ENCODE results near the gene RHD. TPM values are rescaled to one million over a fixed set of nuclear protein-coding genes. Genes with fewer than 3 reads are reported as not detected.
"Not testable (repeated sequence)": the region's sequence is repeated elsewhere in the genome, so short reads cannot be mapped to it uniquely, and the experiment has no call there.

The RHD gene
- polyA plus RNA-seq, 1 of the 3 experiments (the other 2 are of a cell fraction) = not detected

DNA sequence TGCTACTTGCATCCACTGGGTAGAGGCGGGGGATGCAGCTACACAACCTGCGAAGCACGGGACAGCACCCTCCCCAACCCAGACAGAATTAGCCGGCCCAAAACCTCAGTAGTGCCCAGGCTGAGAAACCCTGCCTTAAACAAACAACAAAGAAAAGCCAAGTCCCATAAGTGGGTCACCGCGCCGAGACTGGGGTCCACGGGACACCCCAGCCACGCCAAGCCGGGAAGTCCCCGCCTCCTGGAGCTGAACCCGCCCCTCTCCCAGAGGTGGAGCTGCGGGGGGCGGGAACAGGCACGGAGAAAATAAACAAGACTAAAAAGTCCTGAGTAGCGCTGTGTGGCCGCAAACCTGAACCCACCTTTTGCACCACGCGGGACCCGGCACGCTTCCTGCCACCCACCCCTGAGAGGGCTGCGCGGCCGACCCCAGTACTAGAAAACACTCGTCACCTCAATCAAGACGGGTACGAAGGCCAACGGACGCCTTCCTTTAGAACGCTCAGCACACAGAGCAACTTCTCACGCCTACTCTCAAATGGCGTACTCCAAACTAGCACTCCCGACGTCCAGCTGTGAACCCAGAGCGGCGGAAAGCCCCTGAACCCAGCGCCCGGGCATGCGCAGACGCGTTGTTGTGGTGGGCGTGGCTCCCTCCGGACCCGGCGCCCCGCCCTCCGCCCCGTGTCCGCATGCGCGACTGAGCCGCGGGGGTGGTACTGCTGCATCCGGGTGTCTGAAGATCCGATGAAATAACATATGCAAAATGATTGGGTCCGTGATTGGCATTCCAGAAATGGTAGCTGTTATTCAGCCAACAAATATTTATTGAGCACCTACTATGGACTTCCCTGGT is 4.8 kb upstream of the RHD start:
- 0 out of 2 replicates have a peak, but pooled peaks have one; percentile 45 for TF ChIP-seq NRF1 (IDR thresholded peaks at IDR 0.05; ENCODE audit: low read depth, low read length)
- TF ChIP-seq, protein P1, sequence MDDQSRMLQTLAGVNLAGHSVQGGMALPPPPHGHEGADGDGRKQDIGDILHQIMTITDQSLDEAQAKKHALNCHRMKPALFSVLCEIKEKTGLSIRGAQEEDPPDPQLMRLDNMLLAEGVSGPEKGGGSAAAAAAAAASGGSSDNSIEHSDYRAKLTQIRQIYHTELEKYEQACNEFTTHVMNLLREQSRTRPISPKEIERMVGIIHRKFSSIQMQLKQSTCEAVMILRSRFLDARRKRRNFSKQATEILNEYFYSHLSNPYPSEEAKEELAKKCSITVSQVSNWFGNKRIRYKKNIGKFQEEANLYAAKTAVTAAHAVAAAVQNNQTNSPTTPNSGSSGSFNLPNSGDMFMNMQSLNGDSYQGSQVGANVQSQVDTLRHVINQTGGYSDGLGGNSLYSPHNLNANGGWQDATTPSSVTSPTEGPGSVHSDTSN (IDR thresholded peaks at IDR 0.05) = peak; percentile 19; the same call in 1 of the 2 replicates
- H3K4me2 ChIP-seq; H3K36me3 ChIP-seq (replicated peaks in 1 of 2; ENCODE audit: control insufficient read depth in 1 of 2, insufficient read depth in 2 of 2, low read length in 1 of 2); H3K4me1 ChIP-seq (ENCODE audit: control insufficient read depth in 1 of 2, insufficient read depth in 2 of 2, low read depth in 1 of 2, low read length in 1 of 2); H3F3A ChIP-seq (replicated peaks; ENCODE audit: insufficient read depth); H3K27me3 ChIP-seq (ENCODE audit: insufficient read depth); POLR2A ChIA-PET; H4K20me1 ChIP-seq (ENCODE audit: insufficient read depth); CTCF ChIA-PET; H3K9me3 ChIP-seq; H3K9me2 ChIP-seq: not testable (repeated sequence)
- Histone ChIP-seq H3K4me3 (ENCODE audit: low read depth in 2 of 2, low read length in 1 of 2) (peak overlapping the region in 1 of 2 experiments; percentile 48; a peak in 3 of 4 replicates), H3K9ac (peak overlapping the region; percentile 36; the same call in 1 of the 2 replicates), H2AFZ (ENCODE audit: low read depth) (peak overlapping the region; percentile 89), H3K79me2 (ENCODE audit: insufficient read depth) (peaks cover 14% of the 10 kb centered on the region), H3K27ac (ENCODE audit: low read depth in 2 of 2, low read length in 1 of 2) (peak overlapping the region in 1 of 2 experiments; percentile 43; a peak in 3 of 4 replicates)
- DNase-seq = peak; percentile 39
- WGBS (ENCODE audit: low lambda C conversion rate) = 0% methylated on average over 8 of the region's 56 CpGs

DNA sequence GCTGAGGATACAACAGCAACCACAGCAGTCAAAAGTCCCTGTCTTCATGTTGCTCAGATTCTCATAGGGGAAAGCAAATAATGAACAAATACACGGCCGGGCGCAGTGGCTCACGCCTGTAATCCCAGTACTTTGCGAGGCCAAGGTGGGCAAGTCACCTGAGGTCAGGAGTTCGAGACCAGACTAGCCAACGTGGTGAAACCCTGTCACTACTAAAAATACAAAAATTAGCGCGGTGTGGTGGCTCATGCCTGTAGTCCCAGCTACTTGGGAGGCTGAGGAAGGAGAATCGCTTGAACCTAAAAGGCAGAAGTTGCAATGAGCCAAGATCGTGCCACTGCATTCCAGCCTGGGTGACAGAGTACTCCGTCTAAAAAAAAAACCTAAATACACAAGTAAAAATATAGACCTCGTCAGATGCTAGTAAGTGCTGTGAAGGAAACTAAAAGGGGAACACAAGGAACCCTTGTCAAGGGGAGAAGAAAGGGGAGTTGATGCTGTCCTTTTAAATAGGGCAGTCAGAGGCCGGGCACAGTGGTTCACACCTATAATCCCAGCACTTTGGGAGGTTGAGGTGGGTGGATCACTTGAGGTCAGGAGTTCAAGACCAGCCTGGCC is 4.1 kb upstream of the RHD start:
- H3K4me1 ChIP-seq (ENCODE audit: control insufficient read depth in 1 of 2, insufficient read depth in 2 of 2, low read depth in 1 of 2, low read length in 1 of 2); H3K9me2 ChIP-seq; H3K9ac ChIP-seq; H3K36me3 ChIP-seq (replicated peaks in 1 of 2; ENCODE audit: control insufficient read depth in 1 of 2, insufficient read depth in 2 of 2, low read length in 1 of 2); H4K20me1 ChIP-seq (ENCODE audit: insufficient read depth); H3F3A ChIP-seq (replicated peaks; ENCODE audit: insufficient read depth); H3K4me2 ChIP-seq; CTCF ChIA-PET; H3K79me2 ChIP-seq (ENCODE audit: insufficient read depth); POLR2A ChIA-PET; H3K9me3 ChIP-seq; H3K27me3 ChIP-seq (ENCODE audit: insufficient read depth); DNase-seq: not testable (repeated sequence)
- 59% methylated on average over 13 of the region's 14 CpGs for WGBS (ENCODE audit: low lambda C conversion rate)
- H3K4me3 ChIP-seq (ENCODE audit: low read depth in 2 of 2, low read length in 1 of 2) = peak overlapping the region in 1 of 2 experiments; percentile 48; a peak in 3 of 4 replicates
- H2AFZ ChIP-seq (ENCODE audit: low read depth) = peak overlapping the region; percentile 89
- peak overlapping the region in 1 of 2 experiments; percentile 43; a peak in 2 of 4 replicates for H3K27ac ChIP-seq (ENCODE audit: low read depth in 2 of 2, low read length in 1 of 2)

DNA sequence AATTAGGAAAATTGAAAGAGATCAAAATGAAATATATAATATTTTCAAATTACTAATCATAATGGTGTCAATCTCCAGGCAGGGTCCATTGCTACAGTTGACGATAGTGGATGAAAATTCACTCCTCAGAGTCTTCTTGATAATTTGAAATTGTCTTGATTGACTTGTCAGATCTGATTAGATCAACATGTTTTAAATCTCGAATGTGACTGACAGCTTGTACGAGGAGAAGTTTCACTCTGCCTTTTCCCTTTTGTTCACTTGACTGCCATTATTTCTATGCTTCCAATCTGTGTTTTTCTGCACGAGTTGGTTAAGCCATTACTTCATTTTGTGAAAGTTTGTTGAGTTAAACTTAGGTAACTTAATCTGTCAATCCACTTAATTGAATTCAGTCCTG is 3.3 kb downstream of the RHD start:
- H3K27ac ChIP-seq (ENCODE audit: low read depth in 2 of 2, low read length in 1 of 2); DNase-seq; H3K36me3 ChIP-seq (replicated peaks in 1 of 2; ENCODE audit: control insufficient read depth in 1 of 2, insufficient read depth in 2 of 2, low read length in 1 of 2); H4K20me1 ChIP-seq (ENCODE audit: insufficient read depth); H3K9ac ChIP-seq; H3K27me3 ChIP-seq (ENCODE audit: insufficient read depth); H3F3A ChIP-seq (replicated peaks; ENCODE audit: insufficient read depth); H3K4me1 ChIP-seq (ENCODE audit: control insufficient read depth in 1 of 2, insufficient read depth in 2 of 2, low read depth in 1 of 2, low read length in 1 of 2); H3K9me3 ChIP-seq; H3K4me3 ChIP-seq (ENCODE audit: low read depth in 2 of 2, low read length in 1 of 2); H3K4me2 ChIP-seq; H2AFZ ChIP-seq (ENCODE audit: low read depth); H3K9me2 ChIP-seq; POLR2A ChIA-PET; CTCF ChIA-PET; H3K79me2 ChIP-seq (ENCODE audit: insufficient read depth): not testable (repeated sequence)
- 53% methylated on average over 4 of the region's 4 CpGs for WGBS (ENCODE audit: low lambda C conversion rate)

DNA sequence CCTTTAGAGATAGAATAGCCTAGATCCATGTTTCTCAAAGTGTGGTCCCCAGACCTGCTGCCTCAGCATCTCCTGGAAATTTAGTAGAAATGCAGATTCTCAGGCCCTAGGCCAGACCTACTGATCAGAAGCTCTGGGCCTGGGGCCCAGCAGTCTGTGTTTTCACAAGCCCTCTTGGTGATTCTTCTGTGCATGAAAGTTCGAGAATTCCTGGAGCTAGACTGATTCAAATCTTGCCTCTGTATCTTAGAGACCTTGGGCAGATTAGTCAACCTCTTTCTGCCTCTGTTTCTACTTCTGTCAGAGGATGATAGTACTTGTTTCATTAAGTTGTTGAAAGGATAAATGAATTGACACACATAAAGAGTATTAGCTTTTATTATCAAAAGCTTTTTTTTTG is 5.0 kb downstream of the RHD start:
- H3K9ac ChIP-seq; H3K4me3 ChIP-seq (ENCODE audit: low read depth in 2 of 2, low read length in 1 of 2); H3K27ac ChIP-seq (ENCODE audit: low read depth in 2 of 2, low read length in 1 of 2); H3K27me3 ChIP-seq (ENCODE audit: insufficient read depth); H2AFZ ChIP-seq (ENCODE audit: low read depth); H3K9me3 ChIP-seq; H3K79me2 ChIP-seq (ENCODE audit: insufficient read depth); DNase-seq; H3K9me2 ChIP-seq; CTCF ChIA-PET; H3K4me1 ChIP-seq (ENCODE audit: control insufficient read depth in 1 of 2, insufficient read depth in 2 of 2, low read depth in 1 of 2, low read length in 1 of 2); H3F3A ChIP-seq (replicated peaks; ENCODE audit: insufficient read depth); H3K36me3 ChIP-seq (replicated peaks in 1 of 2; ENCODE audit: control insufficient read depth in 1 of 2, insufficient read depth in 2 of 2, low read length in 1 of 2); POLR2A ChIA-PET; H3K4me2 ChIP-seq; H4K20me1 ChIP-seq (ENCODE audit: insufficient read depth): not testable (repeated sequence)
- WGBS (ENCODE audit: low lambda C conversion rate) = no CpG with 5 or more reads among the region's 1 CpG

DNA sequence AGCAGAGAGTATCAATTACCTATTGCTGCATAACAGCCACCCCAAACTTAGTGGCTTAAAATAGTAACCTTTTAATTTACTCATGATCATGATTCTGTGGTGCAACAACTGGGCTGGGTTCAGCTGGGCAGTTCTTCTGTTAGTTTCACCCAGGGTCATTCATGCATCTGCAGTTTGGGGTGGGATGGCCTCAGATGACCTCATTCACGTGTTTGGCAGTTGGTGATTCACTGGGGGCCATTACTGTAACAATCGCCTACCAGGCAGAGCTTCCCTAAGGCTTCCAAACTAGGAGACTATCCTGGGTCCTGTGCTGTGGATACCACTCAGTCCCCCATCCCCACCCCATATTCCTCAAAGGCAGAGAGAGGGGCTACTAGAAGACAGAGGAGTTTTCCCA is 6.0 kb downstream of the RHD start:
- H3K27me3 ChIP-seq (ENCODE audit: insufficient read depth); H3F3A ChIP-seq (replicated peaks; ENCODE audit: insufficient read depth); H3K36me3 ChIP-seq (replicated peaks in 1 of 2; ENCODE audit: control insufficient read depth in 1 of 2, insufficient read depth in 2 of 2, low read length in 1 of 2); H3K9me2 ChIP-seq; H3K9ac ChIP-seq; H3K9me3 ChIP-seq; H3K4me3 ChIP-seq (ENCODE audit: low read depth in 2 of 2, low read length in 1 of 2); H3K27ac ChIP-seq (ENCODE audit: low read depth in 2 of 2, low read length in 1 of 2); H2AFZ ChIP-seq (ENCODE audit: low read depth); H4K20me1 ChIP-seq (ENCODE audit: insufficient read depth); H3K79me2 ChIP-seq (ENCODE audit: insufficient read depth); POLR2A ChIA-PET; CTCF ChIA-PET; H3K4me1 ChIP-seq (ENCODE audit: control insufficient read depth in 1 of 2, insufficient read depth in 2 of 2, low read depth in 1 of 2, low read length in 1 of 2); H3K4me2 ChIP-seq; DNase-seq: not testable (repeated sequence)
- WGBS (ENCODE audit: low lambda C conversion rate) = 80% methylated on average over 2 of the region's 2 CpGs

DNA sequence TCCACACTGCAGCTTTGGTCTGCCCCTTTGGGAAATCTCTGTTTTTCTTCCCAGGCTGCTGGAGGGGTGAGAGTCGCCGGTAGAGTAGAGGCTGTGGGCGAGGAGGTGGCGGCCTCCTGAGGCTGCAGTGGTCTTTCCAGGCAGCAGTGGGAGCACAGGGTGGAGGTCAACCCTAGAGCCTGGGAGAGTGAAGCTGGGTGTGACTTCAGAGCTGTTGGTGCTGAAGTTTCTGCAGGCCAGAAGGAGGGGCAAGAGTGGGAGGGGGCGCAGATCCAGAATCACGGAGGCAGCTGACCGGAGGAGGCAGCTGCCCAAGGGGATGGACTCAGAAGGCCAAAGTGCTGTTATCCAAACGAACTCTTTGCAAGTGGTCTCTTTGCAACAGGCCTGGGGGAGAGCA is 6.5 kb downstream of the RHD start:
- POLR2A ChIA-PET; H2AFZ ChIP-seq (ENCODE audit: low read depth); H3K4me2 ChIP-seq; H3K9me3 ChIP-seq; H3K4me3 ChIP-seq (ENCODE audit: low read depth in 2 of 2, low read length in 1 of 2); H3K36me3 ChIP-seq (replicated peaks in 1 of 2; ENCODE audit: control insufficient read depth in 1 of 2, insufficient read depth in 2 of 2, low read length in 1 of 2); CTCF ChIA-PET; DNase-seq; H3K79me2 ChIP-seq (ENCODE audit: insufficient read depth); H3K27me3 ChIP-seq (ENCODE audit: insufficient read depth); H3K27ac ChIP-seq (ENCODE audit: low read depth in 2 of 2, low read length in 1 of 2); H3K9ac ChIP-seq; H4K20me1 ChIP-seq (ENCODE audit: insufficient read depth); H3K4me1 ChIP-seq (ENCODE audit: control insufficient read depth in 1 of 2, insufficient read depth in 2 of 2, low read depth in 1 of 2, low read length in 1 of 2); H3F3A ChIP-seq (replicated peaks; ENCODE audit: insufficient read depth); H3K9me2 ChIP-seq: not testable (repeated sequence)
- WGBS (ENCODE audit: low lambda C conversion rate) = no CpG with 5 or more reads among the region's 8 CpGs

Data from SK-N-SH (cell line).